T-helper 1 cell (primary cell): Measurements from ENCODE around the gene RHO.
"Not testable (repeated sequence)": the region's sequence is repeated elsewhere in the genome, so short reads cannot be mapped to it uniquely, and the experiment has no call there.

Experiments
- DNase-seq, 5 donors: peaks; one replicate each; pipeline ENCODE4 v3.0.0-alpha.2; 2012 to 2020

The RHO gene

GRCh38 chr3:129499604-129500333 is 28.7 kb upstream of the RHO start:
- not testable (repeated sequence) for DNase-seq

- no peak for DNase-seq
Measured at GRCh38 chr3:129500334-129500658, 28.1 kb upstream of the RHO start.

- DNase-seq, result no peak
Measured at GRCh38 chr3:129501630-129502029, 26.8 kb upstream of the RHO start.

GRCh38 chr3:129502641-129503408 is 25.6 kb upstream of the RHO start:
- DNase-seq, result no peak

- DNase-seq, result no peak
Measured at GRCh38 chr3:129503471-129504291, 24.8 kb upstream of the RHO start.

- no peak for DNase-seq
Measured at GRCh38 chr3:129504471-129505100, 23.9 kb upstream of the RHO start.

- no peak for DNase-seq
Measured at GRCh38 chr3:129505341-129505740, 23.1 kb upstream of the RHO start.

GRCh38 chr3:129506231-129506742 is 22.2 kb upstream of the RHO start:
- DNase-seq, result no peak

GRCh38 chr3:129507181-129507831 is 21.1 kb upstream of the RHO start:
- no peak for DNase-seq

- no peak for DNase-seq
Measured at GRCh38 chr3:129512595-129512994, 15.8 kb upstream of the RHO start.

- DNase-seq, result no peak
Measured at GRCh38 chr3:129513705-129514104, 14.7 kb upstream of the RHO start.

- no peak for DNase-seq
Measured at GRCh38 chr3:129514110-129514509, 14.3 kb upstream of the RHO start.

- no peak for DNase-seq
Measured at GRCh38 chr3:129514563-129514962, 13.9 kb upstream of the RHO start.

GRCh38 chr3:129515108-129515820 is 13.2 kb upstream of the RHO start:
- DNase-seq, result not testable (repeated sequence)

- DNase-seq, result not testable (repeated sequence)
Measured at GRCh38 chr3:129515821-129516432, 12.5 kb upstream of the RHO start.

- DNase-seq, result no peak
Measured at GRCh38 chr3:129517516-129517915, 10.9 kb upstream of the RHO start.

- no peak for DNase-seq
Measured at GRCh38 chr3:129518038-129518561, 10.3 kb upstream of the RHO start.

GRCh38 chr3:129518581-129518980 is 9.9 kb upstream of the RHO start:
- no peak for DNase-seq

- DNase-seq, result no peak
Measured at GRCh38 chr3:129519449-129519848, 9.0 kb upstream of the RHO start.

GRCh38 chr3:129519896-129520715 is 8.3 kb upstream of the RHO start:
- no peak for DNase-seq
